ENCODE measurements around the gene SLC18B1. TPM values are rescaled to one million over a fixed set of nuclear protein-coding genes. Genes with fewer than 3 reads are reported as not detected.

Gene SLC18B1
- total and polyA plus RNA-seq, 2 of the 8 experiments (the other 6 are each of a cell fraction or from before 2014, with no cell fraction given): 17.2 to 23.4 TPM

GRCh38 chr6:132817554-132818403, 19.3 kb upstream of the SLC18B1 start:
- Histone ChIP-seq H4K91ac (replicated peaks; ENCODE audit: insufficient read length, low read length) (no peak overlapping the region), H3K9me3 (ENCODE audit: insufficient read depth in 2 of 2, low read depth in 1 of 2, low read length in 1 of 2) (no peaks in the 10 kb centered on the region), H2BK5ac (ENCODE audit: low read depth, low read length) (no peak overlapping the region), H4K5ac (ENCODE audit: insufficient read length, low read depth, low read length) (no peak overlapping the region), H4K20me1 (replicated peaks in 1 of 2; ENCODE audit: control insufficient read depth in 1 of 2, insufficient read depth in 2 of 2, low read length in 2 of 2) (peaks cover 20 to 22% of the 10 kb centered on the region in 2 experiments), H2BK15ac (ENCODE audit: low read length) (no peak overlapping the region), H2BK12ac (ENCODE audit: low read depth, low read length) (no peak overlapping the region), H2AK5ac (ENCODE audit: low read depth, low read length) (no peak overlapping the region), H3K9ac (replicated peaks in 1 of 4; ENCODE audit: extremely low read depth in 1 of 4, low read depth in 3 of 4, low read length in 3 of 4) (peak overlapping the region in 1 of 4 experiments; percentile 10; a peak in 2 of 7 replicates), H4K8ac (ENCODE audit: extremely low read depth, insufficient read depth, low read length) (no peak overlapping the region), H3K27me3 (replicated peaks in 1 of 4; ENCODE audit: control insufficient read depth in 3 of 4, extremely low read depth in 1 of 4, insufficient read depth in 3 of 4, low read length in 3 of 4) (no peaks in the 10 kb centered on the region), H3K14ac (ENCODE audit: insufficient read length) (no peak overlapping the region), H3K23me2 (ENCODE audit: low read depth, low read length) (peaks cover 9% of the 10 kb centered on the region), H2AFZ (ENCODE audit: low read length) (no peak overlapping the region), H2BK20ac (ENCODE audit: low read length) (no peak overlapping the region), H2BK120ac (replicated peaks; ENCODE audit: low read depth, low read length) (no peak overlapping the region), H3K4me1 (replicated peaks in 1 of 4; ENCODE audit: control insufficient read depth in 3 of 4, insufficient read depth in 4 of 4, low read length in 3 of 4) (peaks cover 0 to 8% (median 5%) of the 10 kb centered on the region in 4 experiments; a peak in 6 of 7 replicates), H3K79me2 (ENCODE audit: control insufficient read depth in 1 of 2, insufficient read depth in 2 of 2, low read length in 2 of 2) (peaks cover 9 to 29% of the 10 kb centered on the region in 2 experiments), H3K4me3 (ENCODE audit: extremely low read depth in 1 of 4, insufficient read depth in 2 of 4, low read depth in 3 of 4, low read length in 4 of 4) (peak overlapping the region in 1 of 4 experiments; percentile 98; a peak in 1 of 8 replicates), H3K27ac (ENCODE audit: low read depth, low read length) (no peak overlapping the region), H3K23ac (ENCODE audit: insufficient read length) (no peak overlapping the region), H3K79me1 (ENCODE audit: low read depth, low read length) (no peaks in the 10 kb centered on the region), H3K56ac (replicated peaks; ENCODE audit: insufficient read length, low read depth, low read length) (no peak overlapping the region), H3K4ac (replicated peaks; ENCODE audit: insufficient read length, low read depth, low read length) (no peak overlapping the region), H3K36me3 (ENCODE audit: control insufficient read depth in 2 of 4, insufficient read depth in 4 of 4, low read length in 3 of 4) (peaks cover 31 to 49% (median 42%) of the 10 kb centered on the region in 4 experiments), H3K18ac (ENCODE audit: extremely low read depth, low read length) (no peak overlapping the region), H3K4me2 (ENCODE audit: insufficient read depth in 1 of 2, low read depth in 2 of 2, low read length in 2 of 2) (peak overlapping the region in 1 of 2 experiments; percentile 2; a peak in 2 of 4 replicates)
- ChIA-PET CTCF (ENCODE audit: partially characterized antibody) (interaction anchor here (0.6 to 1.6 kb wide), 4 partner anchors 9 to 304 kb away, joined by 3 to 8 read pairs (median 4); partner anchors contain the start of gene SLC18B1), POLR2A (ENCODE audit: partially characterized antibody) (interaction anchor here (0.6 to 7.4 kb wide), 14 partner anchors 8 to 866 kb away, joined by 3 to 122 read pairs (median 4); partner anchors contain the start of genes CCN2 and SLC18B1)
- 93% methylated on average over 10 of the region's 10 CpGs; no CpG with 5 or more reads in 1 of the 2 experiments for WGBS, 2 experiments (ENCODE audit: extremely low coverage in 1 of 2, insufficient coverage in 1 of 2, insufficient read length in 1 of 2, insufficient replicate concordance in 2 of 2, low coverage in 1 of 2, low lambda C conversion rate in 2 of 2, missing lambda C conversion rate in 1 of 2)
- DNase-seq (ENCODE audit: low read depth in 1 of 2, low spot score in 2 of 2): no peak
- FAIRE-seq: no peak
- TF ChIP-seq GTF2F1 (IDR thresholded peaks at IDR 0.05; ENCODE audit: borderline replicate concordance, low read depth, low read length) (no peak), SIRT6 (IDR thresholded peaks at IDR 0.05; ENCODE audit: low read length) (peak; percentile 75), CHD1 (IDR thresholded peaks at IDR 0.05; ENCODE audit: low read depth, low read length) (no peak), GABPA (IDR thresholded peaks at IDR 0.05; ENCODE audit: borderline replicate concordance, insufficient read depth, low read length) (no peak), ZNF274 (IDR thresholded peaks at IDR 0.05; ENCODE audit: borderline replicate concordance, extremely low read depth, low read length) (no peak), CHD2 (IDR thresholded peaks at IDR 0.05; ENCODE audit: low read length) (no peak; the same call in 1 of the 2 replicates), NANOG (IDR thresholded peaks at IDR 0.05; ENCODE audit: insufficient read depth, low read depth, low read length, poor library complexity, severe bottlenecking) (no peak), MAFK (IDR thresholded peaks at IDR 0.05; ENCODE audit: low read depth, low read length) (no peak), SRF (IDR thresholded peaks at IDR 0.05; ENCODE audit: low read depth, low read length) (no peak)

All from H1 (cell line).